ENCODE results near the gene VASN.

VASN gene

DNA sequence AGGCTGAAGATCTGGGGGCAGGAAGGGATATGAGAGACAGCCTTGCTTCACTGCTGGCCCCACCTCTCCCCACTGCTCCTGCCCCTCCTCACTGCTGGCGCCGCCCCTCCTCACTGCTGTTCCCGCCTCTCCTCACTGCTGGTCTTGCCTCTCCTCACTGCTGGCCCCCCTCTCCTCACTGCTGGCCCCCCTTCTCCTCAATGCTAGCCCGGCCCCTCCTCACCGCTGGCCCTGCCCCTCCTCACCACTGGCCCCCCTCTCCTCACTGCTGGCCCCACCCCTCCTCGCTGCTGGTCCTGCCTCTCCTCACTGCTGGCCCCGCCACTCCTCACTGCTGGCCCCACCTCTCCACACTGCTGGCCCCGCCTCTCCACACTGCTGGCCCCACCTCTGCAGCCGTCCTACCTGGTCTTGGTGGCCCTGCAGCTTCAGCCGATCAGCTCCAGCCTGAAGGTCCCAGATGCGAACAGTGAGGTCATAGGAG lies 11.1 kb upstream of the VASN start:
- in situ Hi-C loops (cut with MboI; ENCODE audit: low pct_unique_long_range_greater_than_20kb, low sequenced_read_pairs, unreplicated experiment), result no loop called here
- DNase-seq (ENCODE audit: low spot score), result no peak
- TF ChIP-seq, protein P1, sequence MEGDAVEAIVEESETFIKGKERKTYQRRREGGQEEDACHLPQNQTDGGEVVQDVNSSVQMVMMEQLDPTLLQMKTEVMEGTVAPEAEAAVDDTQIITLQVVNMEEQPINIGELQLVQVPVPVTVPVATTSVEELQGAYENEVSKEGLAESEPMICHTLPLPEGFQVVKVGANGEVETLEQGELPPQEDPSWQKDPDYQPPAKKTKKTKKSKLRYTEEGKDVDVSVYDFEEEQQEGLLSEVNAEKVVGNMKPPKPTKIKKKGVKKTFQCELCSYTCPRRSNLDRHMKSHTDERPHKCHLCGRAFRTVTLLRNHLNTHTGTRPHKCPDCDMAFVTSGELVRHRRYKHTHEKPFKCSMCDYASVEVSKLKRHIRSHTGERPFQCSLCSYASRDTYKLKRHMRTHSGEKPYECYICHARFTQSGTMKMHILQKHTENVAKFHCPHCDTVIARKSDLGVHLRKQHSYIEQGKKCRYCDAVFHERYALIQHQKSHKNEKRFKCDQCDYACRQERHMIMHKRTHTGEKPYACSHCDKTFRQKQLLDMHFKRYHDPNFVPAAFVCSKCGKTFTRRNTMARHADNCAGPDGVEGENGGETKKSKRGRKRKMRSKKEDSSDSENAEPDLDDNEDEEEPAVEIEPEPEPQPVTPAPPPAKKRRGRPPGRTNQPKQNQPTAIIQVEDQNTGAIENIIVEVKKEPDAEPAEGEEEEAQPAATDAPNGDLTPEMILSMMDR (IDR thresholded peaks at IDR 0.05; ENCODE audit: extremely low read depth, insufficient read depth, missing control alignments), result no peak

DNA sequence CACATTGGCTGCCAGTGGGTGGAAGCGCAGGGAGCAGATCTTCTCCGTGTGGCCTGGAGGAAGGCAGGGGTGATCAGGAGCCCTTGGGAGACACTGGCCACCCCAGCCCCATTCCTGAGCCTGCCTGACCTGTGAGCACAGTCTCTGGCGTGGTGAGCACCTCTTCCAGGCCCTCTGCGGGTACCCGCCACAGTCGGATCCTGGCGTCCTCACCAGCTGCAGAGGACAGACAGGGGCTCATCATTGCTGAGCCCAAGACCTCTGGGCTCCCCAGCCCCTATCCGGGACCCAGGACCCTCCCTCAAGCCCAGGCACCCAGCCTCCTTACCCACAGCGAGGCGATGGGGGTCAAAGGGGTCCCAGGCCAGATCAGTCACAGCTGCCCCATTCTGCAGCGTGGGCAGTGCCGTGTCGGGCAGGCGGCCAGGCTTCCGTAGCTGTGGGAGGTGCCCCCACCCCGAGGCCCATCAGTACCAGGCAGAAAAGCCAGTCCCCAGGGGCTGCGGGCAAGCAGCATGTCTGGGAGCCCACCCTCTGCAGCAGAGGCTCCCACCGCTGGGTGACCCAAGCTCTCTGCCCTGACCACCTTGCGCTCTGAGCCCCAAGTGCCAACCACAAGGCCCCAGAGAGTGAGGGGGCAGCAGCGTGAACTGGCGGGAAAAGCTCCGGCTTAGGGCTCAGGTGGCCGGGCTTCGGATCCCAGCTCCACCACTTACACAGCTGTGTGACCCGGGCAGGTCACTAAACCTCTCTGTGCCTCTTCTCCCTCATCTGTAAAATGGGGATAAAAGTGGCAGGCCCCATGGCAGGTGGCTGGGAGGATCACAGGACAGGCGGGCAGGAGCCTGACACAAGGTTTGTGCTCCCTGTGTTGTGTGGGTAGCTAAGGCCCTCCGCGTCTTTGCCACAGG lies 10.4 kb upstream of the VASN start:
- TF ChIP-seq, protein P1 (IDR thresholded peaks at IDR 0.05; ENCODE audit: extremely low read depth, insufficient read depth, missing control alignments), result no peak
- in situ Hi-C loops (cut with MboI; ENCODE audit: low pct_unique_long_range_greater_than_20kb, low sequenced_read_pairs, unreplicated experiment), result no loop called here
- no peak for DNase-seq (ENCODE audit: low spot score)

DNA sequence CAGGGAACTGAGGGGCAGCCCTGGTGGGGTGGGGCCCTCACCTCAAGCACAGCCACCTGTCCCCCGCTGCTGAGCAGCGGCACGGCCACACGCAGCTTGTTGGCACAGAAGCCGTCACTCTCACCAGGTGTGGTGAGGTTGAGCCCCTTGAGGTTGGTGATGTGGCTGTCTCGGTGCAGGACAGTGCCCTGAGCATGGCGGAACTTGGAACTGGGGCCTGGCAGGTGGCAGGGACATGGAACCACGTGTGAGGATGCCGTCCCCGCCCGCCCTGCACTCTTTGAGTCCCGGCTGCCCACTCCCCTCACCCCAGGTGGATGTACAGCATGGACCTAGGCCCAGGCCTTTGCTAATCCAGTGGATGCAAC lies 9.7 kb upstream of the VASN start:
- in situ Hi-C loops (cut with MboI; ENCODE audit: low pct_unique_long_range_greater_than_20kb, low sequenced_read_pairs, unreplicated experiment), result no loop called here
- TF ChIP-seq, protein P1 (IDR thresholded peaks at IDR 0.05; ENCODE audit: extremely low read depth, insufficient read depth, missing control alignments), result no peak
- no peak for DNase-seq (ENCODE audit: low spot score)

DNA sequence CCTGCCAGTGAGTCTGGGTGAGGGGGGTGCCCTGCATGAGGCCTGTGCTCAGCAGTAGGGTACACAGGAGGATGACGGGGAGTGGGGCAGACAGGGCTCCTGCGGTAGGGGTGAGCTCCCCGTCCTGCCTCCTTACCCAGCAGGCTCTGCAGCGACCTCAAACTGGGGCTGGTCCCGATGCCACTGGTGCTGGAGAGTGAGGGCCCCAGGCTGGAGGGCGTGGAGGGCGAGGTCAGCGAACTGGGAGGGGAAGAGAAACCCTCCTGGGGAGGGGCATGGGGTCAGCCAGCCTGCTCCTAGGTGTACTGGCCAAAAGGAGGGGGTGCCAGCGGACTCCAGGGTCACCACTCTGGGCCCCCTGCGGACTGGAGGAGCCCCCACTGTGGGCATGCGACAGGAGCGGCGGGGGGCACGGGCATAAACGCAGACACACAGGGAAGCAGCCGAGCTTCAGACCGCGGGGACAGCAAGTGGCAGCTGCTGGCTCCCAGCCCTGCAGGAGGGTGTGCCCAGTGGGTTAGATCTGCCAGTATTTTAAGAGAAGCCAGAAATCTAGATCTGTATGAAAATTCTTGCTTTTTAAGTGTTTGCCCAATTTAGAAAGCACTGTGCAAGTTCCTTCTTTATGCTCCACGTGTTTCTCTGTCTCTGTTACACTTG lies 9.0 kb upstream of the VASN start:
- TF ChIP-seq, protein P1 (IDR thresholded peaks at IDR 0.05; ENCODE audit: extremely low read depth, insufficient read depth, missing control alignments), result no peak

DNA sequence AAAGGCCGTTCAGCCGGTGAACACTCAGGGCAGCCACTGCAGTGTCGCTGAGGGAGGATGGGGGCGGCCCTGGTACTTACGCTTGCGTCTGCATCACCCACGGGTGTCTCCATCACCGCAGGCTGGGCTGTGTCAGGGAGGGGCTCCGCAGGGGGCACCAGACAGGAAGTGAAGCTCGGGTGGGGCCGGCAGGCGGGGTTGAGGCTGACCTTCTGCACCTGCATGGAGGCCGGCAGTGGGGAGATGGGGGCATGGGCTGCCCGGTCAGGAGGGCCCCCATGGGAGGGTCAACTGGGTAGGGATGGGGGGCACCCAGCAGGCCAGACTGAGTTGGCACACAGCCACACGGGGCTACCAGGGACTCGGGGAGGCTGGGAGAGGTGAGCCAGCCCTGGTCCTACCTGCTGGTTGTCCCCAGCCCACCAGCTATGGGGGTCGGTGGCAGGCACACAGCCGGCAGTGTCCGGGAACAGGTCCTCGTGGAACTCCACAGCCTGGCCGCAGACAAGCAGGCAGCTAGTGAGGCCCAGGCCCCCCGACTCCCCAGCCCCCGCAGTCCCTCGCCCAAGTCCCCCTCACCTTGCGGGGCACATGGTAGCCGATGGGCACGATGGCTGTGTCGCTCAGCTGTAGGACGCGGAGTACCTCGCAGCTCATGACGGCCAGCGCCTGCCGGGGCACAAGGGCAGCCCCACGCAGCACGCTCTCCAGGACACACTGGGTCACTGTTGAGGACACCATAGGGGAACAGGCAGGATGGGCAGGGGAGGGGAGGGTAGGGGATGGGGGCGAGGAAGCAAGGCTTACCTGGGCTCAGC lies 7.2 kb upstream of the VASN start:
- TF ChIP-seq, protein P1 (IDR thresholded peaks at IDR 0.05; ENCODE audit: extremely low read depth, insufficient read depth, missing control alignments), result no peak
- in situ Hi-C loops (cut with MboI; ENCODE audit: low pct_unique_long_range_greater_than_20kb, low sequenced_read_pairs, unreplicated experiment), result no loop called here
- DNase-seq (ENCODE audit: low spot score), result no peak

More for the DNA sequence above, 9.0 kb upstream of the VASN start:
- no peak for DNase-seq (ENCODE audit: low spot score)
- in situ Hi-C loops (cut with MboI; ENCODE audit: low pct_unique_long_range_greater_than_20kb, low sequenced_read_pairs, unreplicated experiment), result no loop called here

DNA sequence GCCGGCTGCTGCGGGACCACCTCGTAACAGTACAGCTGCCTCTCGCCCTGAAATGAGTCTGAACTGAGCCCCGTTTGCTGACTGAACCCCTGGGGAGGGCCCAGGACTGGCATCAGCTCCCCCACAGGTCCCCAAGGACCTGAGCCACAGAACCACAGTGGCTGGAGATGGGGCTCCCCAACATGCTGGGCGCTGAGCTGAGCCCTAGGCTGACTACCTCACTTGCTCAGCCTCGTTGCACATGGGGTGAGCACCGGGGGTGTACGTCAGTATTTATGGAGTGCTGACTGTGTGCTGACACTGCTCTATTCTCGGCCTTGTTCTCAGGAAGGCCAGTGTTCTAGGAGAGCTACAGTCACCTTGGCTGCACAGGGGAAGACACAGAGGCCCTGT lies 6.6 kb upstream of the VASN start:
- DNase-seq (ENCODE audit: low spot score), result no peak
- TF ChIP-seq, protein P1 (IDR thresholded peaks at IDR 0.05; ENCODE audit: extremely low read depth, insufficient read depth, missing control alignments), result no peak
- in situ Hi-C loops (cut with MboI; ENCODE audit: low pct_unique_long_range_greater_than_20kb, low sequenced_read_pairs, unreplicated experiment), result no loop called here
